Stimulated activated CD4-positive, alpha-beta T cell treated with anti-CD3 and anti-CD28 coated beads, Interleukin-2, amount 100 ng/mL, for 48 hours (primary cell): ENCODE results near the gene ARX.

Source experiments
- DNase-seq, 2 donors: peaks; one replicate each; pipeline ENCODE4 v3.0.0-alpha.2; 2020

The ARX gene

GRCh38 chrX:25016361-25016671 lies 551 bp upstream of the ARX start:
- DNase-seq: no peak

- no peak for DNase-seq
These were observed 1.4 kb downstream of the ARX start for GRCh38 chrX:25014366-25014838.

GRCh38 chrX:25013632-25014365 lies 2.0 kb downstream of the ARX start:
- DNase-seq: no peak

- DNase-seq: no peak
These were observed 2.8 kb downstream of the ARX start for GRCh38 chrX:25012793-25013631.

- DNase-seq: no peak
These were observed 3.4 kb downstream of the ARX start for GRCh38 chrX:25012433-25012735.

- DNase-seq: no peak
These were observed 4.0 kb downstream of the ARX start for GRCh38 chrX:25011589-25012432.

GRCh38 chrX:25010784-25011588 lies 4.8 kb downstream of the ARX start:
- DNase-seq: no peak

- DNase-seq: no peak
These were observed 6.4 kb downstream of the ARX start for GRCh38 chrX:25009407-25009806.

GRCh38 chrX:25007059-25008053 lies 8.4 kb downstream of the ARX start:
- DNase-seq: no peak

GRCh38 chrX:25006586-25007058 lies 9.1 kb downstream of the ARX start:
- no peak for DNase-seq

- DNase-seq: no peak
These were observed 10.2 kb downstream of the ARX start for GRCh38 chrX:25005382-25006185.

- DNase-seq: no peak
These were observed 10.8 kb downstream of the ARX start for GRCh38 chrX:25005034-25005381.

- no peak for DNase-seq
These were observed 11.2 kb downstream of the ARX start for GRCh38 chrX:25004485-25005032.

- no peak for DNase-seq
These were observed 11.7 kb downstream of the ARX start for GRCh38 chrX:25004040-25004439.

GRCh38 chrX:25003066-25003849 lies 12.5 kb downstream of the ARX start:
- DNase-seq: no peak

GRCh38 chrX:25002661-25003020 lies 13.1 kb downstream of the ARX start:
- no peak for DNase-seq

- DNase-seq: no peak
These were observed 13.7 kb downstream of the ARX start for GRCh38 chrX:25001808-25002660.

- no peak for DNase-seq
These were observed 16.3 kb downstream of the ARX start for GRCh38 chrX:24999511-24999910.
